ENCODE results near the gene SLC6A17. TPM values are rescaled to one million over a fixed set of nuclear protein-coding genes. Genes with fewer than 3 reads are reported as not detected.

Gene SLC6A17
- total and polyA plus RNA-seq, 2 donors (not counting 1 experiment from before 2014, with no cell fraction given) = not detected

- no peak overlapping the region for H3K4me3 Mint-ChIP-seq
- ChIA-PET CTCF (interaction anchor here (1.0 to 2.6 kb wide), 4 partner anchors 31 to 73 kb away, joined by 3 to 9 read pairs (median 3); no protein-coding TSS in a partner anchor), POLR2A (no interaction called here)
- DNase-seq (no peak), ATAC-seq (ENCODE audit: low read depth) (no peak)
- Histone ChIP-seq H3K4me1 (ENCODE audit: control insufficient read depth in 2 of 2, insufficient read depth in 2 of 2, low read length in 2 of 2) (peaks cover 17 to 32% of the 10 kb centered on the region in 2 donors), H4K20me1 (ENCODE audit: control insufficient read depth, insufficient read depth, low read length, poor library complexity, severe bottlenecking) (no peaks in the 10 kb centered on the region), H3K36me3 (replicated peaks in 1 of 2; ENCODE audit: control extremely low read depth in 1 of 2, control insufficient read depth in 1 of 2, extremely low read depth in 1 of 2, insufficient read depth in 2 of 2, low read length in 1 of 2) (no peaks in the 10 kb centered on the region), H3K27me3 (replicated peaks in 1 of 4; ENCODE audit: control extremely low read depth in 1 of 4, control insufficient read depth in 3 of 4, insufficient read depth in 4 of 4, low read length in 3 of 4) (no peaks in the 10 kb centered on the region), H2AFZ (ENCODE audit: insufficient read depth, low read depth, low read length, poor library complexity, severe bottlenecking) (no peak overlapping the region), H3K9ac (ENCODE audit: low read length) (no peak overlapping the region), H3K79me2 (ENCODE audit: control insufficient read depth, insufficient read depth, low read length) (no peaks in the 10 kb centered on the region), H3K27ac (ENCODE audit: low read length in 2 of 2) (no peak overlapping the region), H3K4me3 (ENCODE audit: control extremely low read depth in 1 of 5, extremely low read depth in 1 of 5, insufficient read depth in 1 of 5, low read depth in 2 of 5, low read length in 4 of 5) (no peak overlapping the region), H3K4me2 (replicated peaks; ENCODE audit: low read depth, low read length, poor library complexity, severe bottlenecking) (no peak overlapping the region), H3K9me3 (ENCODE audit: control extremely low read depth in 1 of 3, control insufficient read depth in 2 of 3, insufficient read depth in 1 of 3, low read length in 2 of 3) (no peaks in the 10 kb centered on the region)
- H3K27ac Mint-ChIP-seq = no peak overlapping the region
- H3K4me1 Mint-ChIP-seq = peaks cover 33% of the 10 kb centered on the region
- no peaks in the 10 kb centered on the region for H3K27me3 Mint-ChIP-seq
- WGBS (ENCODE audit: insufficient coverage) = 88% methylated on average over 7 of the region's 11 CpGs
- intact Hi-C loops (cut with micrococcal nuclease) = no loop called here
- no peak for TF ChIP-seq EZH2 (IDR thresholded peaks at IDR 0.05; ENCODE audit: borderline replicate concordance, insufficient read depth, low read depth, low read length, poor library complexity, severe bottlenecking)
- TF ChIP-seq, protein P1, sequence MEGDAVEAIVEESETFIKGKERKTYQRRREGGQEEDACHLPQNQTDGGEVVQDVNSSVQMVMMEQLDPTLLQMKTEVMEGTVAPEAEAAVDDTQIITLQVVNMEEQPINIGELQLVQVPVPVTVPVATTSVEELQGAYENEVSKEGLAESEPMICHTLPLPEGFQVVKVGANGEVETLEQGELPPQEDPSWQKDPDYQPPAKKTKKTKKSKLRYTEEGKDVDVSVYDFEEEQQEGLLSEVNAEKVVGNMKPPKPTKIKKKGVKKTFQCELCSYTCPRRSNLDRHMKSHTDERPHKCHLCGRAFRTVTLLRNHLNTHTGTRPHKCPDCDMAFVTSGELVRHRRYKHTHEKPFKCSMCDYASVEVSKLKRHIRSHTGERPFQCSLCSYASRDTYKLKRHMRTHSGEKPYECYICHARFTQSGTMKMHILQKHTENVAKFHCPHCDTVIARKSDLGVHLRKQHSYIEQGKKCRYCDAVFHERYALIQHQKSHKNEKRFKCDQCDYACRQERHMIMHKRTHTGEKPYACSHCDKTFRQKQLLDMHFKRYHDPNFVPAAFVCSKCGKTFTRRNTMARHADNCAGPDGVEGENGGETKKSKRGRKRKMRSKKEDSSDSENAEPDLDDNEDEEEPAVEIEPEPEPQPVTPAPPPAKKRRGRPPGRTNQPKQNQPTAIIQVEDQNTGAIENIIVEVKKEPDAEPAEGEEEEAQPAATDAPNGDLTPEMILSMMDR (IDR thresholded peaks at IDR 0.05) = no peak
- H3K9me3 Mint-ChIP-seq (ENCODE audit: insufficient read depth) = no peaks in the 10 kb centered on the region
Measured at GRCh38 chr1:110239441-110240430, 89.4 kb downstream of the SLC6A17 start.
